Smooth muscle cell of the coronary artery (primary cell): ENCODE results near the gene ATP9B. TPM values are rescaled to one million over a fixed set of nuclear protein-coding genes. Genes with fewer than 3 reads are reported as not detected.

Experiments used
- total RNA-seq: library from RNA; depleted of rRNA; stranded (reverse); fragments of >200 nt; gene quantifications from 2 replicates; pipeline ENCODE4 v1.2.3, GENCODE V29; 2014; ENCODE audit warnings: low replicate concordance

Gene ATP9B, protein sequence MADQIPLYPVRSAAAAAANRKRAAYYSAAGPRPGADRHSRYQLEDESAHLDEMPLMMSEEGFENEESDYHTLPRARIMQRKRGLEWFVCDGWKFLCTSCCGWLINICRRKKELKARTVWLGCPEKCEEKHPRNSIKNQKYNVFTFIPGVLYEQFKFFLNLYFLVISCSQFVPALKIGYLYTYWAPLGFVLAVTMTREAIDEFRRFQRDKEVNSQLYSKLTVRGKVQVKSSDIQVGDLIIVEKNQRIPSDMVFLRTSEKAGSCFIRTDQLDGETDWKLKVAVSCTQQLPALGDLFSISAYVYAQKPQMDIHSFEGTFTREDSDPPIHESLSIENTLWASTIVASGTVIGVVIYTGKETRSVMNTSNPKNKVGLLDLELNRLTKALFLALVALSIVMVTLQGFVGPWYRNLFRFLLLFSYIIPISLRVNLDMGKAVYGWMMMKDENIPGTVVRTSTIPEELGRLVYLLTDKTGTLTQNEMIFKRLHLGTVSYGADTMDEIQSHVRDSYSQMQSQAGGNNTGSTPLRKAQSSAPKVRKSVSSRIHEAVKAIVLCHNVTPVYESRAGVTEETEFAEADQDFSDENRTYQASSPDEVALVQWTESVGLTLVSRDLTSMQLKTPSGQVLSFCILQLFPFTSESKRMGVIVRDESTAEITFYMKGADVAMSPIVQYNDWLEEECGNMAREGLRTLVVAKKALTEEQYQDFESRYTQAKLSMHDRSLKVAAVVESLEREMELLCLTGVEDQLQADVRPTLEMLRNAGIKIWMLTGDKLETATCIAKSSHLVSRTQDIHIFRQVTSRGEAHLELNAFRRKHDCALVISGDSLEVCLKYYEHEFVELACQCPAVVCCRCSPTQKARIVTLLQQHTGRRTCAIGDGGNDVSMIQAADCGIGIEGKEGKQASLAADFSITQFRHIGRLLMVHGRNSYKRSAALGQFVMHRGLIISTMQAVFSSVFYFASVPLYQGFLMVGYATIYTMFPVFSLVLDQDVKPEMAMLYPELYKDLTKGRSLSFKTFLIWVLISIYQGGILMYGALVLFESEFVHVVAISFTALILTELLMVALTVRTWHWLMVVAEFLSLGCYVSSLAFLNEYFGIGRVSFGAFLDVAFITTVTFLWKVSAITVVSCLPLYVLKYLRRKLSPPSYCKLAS
- total RNA-seq = 21.4 and 50.5 TPM in 2 replicates

DNA sequence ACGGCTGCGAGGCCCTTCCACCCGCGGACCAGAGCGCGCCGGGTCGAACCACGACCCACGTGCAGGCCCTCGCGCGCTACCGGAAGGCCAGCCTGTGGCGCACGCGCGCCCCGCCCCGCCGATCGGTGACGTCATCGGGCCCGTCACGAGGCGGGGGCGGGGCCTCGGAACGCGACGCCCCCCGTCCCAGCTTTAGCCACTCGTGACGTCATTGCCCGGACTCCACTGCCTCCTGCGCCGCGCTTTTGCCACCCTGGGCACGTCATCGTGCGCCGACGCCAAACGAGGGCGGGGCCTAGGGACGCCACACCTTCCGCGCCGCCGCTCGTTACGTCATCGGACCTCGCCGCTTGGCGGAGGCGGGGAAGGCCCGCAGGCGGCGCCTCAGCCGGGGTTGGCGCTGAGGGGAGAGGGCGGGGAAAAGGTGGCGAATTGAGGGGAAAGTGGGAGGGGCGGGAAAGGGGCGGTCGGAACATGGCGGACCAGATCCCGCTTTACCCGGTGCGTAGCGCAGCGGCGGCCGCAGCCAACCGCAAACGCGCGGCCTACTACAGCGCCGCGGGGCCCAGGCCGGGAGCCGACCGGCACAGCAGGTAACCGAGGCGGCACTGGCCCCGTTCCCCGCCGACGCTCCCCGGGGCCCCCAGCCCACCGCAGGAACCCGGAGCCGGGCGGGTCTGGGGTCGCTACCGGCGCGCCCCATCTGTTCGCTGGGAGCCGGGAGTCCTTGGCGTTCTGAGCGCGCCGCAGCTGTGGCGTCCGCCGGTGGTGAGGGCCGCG, at the start of gene ATP9B:
Gene ATP9B (plus strand): TSS at position 458 of the 780 bp plus-strand sequence. CDS start 17 bp downstream, at position 475.

DNA sequence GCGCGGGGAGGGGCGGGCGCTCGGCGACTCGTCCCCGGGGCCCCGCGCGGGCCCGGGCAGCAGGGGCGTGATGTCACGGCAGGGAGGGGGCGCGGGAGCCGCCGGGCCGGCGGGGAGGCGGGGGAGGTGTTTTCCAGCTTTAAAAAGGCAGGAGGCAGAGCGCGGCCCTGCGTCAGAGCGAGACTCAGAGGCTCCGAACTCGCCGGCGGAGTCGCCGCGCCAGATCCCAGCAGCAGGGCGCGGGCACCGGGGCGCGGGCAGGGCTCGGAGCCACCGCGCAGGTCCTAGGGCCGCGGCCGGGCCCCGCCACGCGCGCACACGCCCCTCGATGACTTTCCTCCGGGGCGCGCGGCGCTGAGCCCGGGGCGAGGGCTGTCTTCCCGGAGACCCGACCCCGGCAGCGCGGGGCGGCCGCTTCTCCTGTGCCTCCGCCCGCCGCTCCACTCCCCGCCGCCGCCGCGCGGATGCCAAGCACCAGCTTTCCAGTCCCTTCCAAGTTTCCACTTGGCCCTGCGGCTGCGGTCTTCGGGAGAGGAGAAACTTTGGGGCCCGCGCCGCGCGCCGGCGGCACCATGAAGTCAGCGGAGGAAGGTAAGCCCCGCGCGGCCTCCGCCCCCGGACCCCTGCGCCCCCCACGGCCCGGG, 326.7 kb downstream of the ATP9B start, which contains the start of gene NFATC1:
Gene NFATC1 (plus strand): TSS at position 170 of the 644 bp plus-strand sequence. CDS start 295 bp downstream, at position 465.

Other genes starting within 250 kb of the ATP9B start
- gene SALL3, start 89.6 kb upstream of the ATP9B start, total RNA-seq = not detected in 2 replicates